IMR-90 (cell line): ENCODE data around the gene TMPRSS6. TPM values are rescaled to one million over a fixed set of nuclear protein-coding genes. Genes with fewer than 3 reads are reported as not detected.
A peak's percentile ranks its signal among the peaks of the same experiment; 100 is the strongest.

Experiments
- ATAC-seq: fragments of 200-7000 bp; cut with Tn5 transposase; 2 replicates; pipeline ENCODE4 v1.9.1; 2020; ENCODE audit warnings: low read depth, mild to moderate bottlenecking, moderate library complexity
- BruUV-seq: library from RNA; stranded (reverse); fragments of 400-500 nt; replicated peaks from 2 replicates; lab custom pipeline; 2021; lab: Mats Ljungman, UMichigan
- CTCF ChIA-PET: fragments of 300-600 bp; formaldehyde crosslinking; extraction: SDS; loops from one replicate; lab custom pipeline; 2021; ENCODE audit warnings: antibody characterized with exemption; lab: Yijun Ruan, JAX
- POLR2A ChIA-PET: fragments of 300-600 bp; sonication (Branson Sonifier 250); formaldehyde crosslinking; loops from one replicate; lab custom pipeline; 2022; ENCODE audit warnings: antibody characterized with exemption; ENCODE audit not compliant: unreplicated experiment; lab: Charles Lee
- DNase-seq: peaks from one replicate; pipeline ENCODE4 v3.0.0; 2013
- H2AFZ ChIP-seq: replicated peaks from 2 replicates; pipeline ENCODE3; 2013; ENCODE audit warnings: low read length, mild to moderate bottlenecking; ENCODE audit not compliant: poor library complexity
- H2AK5ac ChIP-seq: 2 replicates; pipeline ENCODE4 v1.6.1; 2013; ENCODE audit warnings: low read depth, low read length, inconsistent platforms
- H2AK9ac ChIP-seq: replicated peaks from 2 replicates; pipeline ENCODE3; 2013; ENCODE audit warnings: mild to moderate bottlenecking, low read depth, low read length, moderate library complexity; ENCODE audit not compliant: poor library complexity
- H2BK120ac ChIP-seq: 2 replicates; pipeline ENCODE4 v1.6.1; 2013; ENCODE audit warnings: low read depth, low read length, inconsistent platforms
- H2BK15ac ChIP-seq: 3 replicates; pipeline ENCODE4 v1.6.1; 2013; ENCODE audit warnings: low read depth, low read length, inconsistent platforms
- H2BK20ac ChIP-seq: 2 replicates; pipeline ENCODE4 v1.6.1; 2013; ENCODE audit warnings: low read depth, mild to moderate bottlenecking, inconsistent platforms, low read length, moderate library complexity
- H2BK5ac ChIP-seq: 2 replicates; pipeline ENCODE4 v1.6.1; 2013; ENCODE audit warnings: mild to moderate bottlenecking, low read depth, low read length, inconsistent platforms; ENCODE audit not compliant: poor library complexity, severe bottlenecking
- H3K14ac ChIP-seq: replicated peaks from 2 replicates; pipeline ENCODE4 v1.6.1; 2013; ENCODE audit warnings: low read depth, low read length, inconsistent platforms
- H3K18ac ChIP-seq: 2 replicates; pipeline ENCODE4 v1.6.1; 2013; ENCODE audit warnings: low read depth, low read length, control low read depth
- H3K23ac ChIP-seq: 2 replicates; pipeline ENCODE4 v1.6.1; 2013; ENCODE audit warnings: low read depth, low read length, inconsistent platforms
- H3K27ac ChIP-seq: 2 replicates; pipeline ENCODE4 v1.5.1; 2013; ENCODE audit warnings: mild to moderate bottlenecking, control low read depth, low read length; ENCODE audit not compliant: insufficient read depth
- H3K27me3 ChIP-seq: 2 replicates; pipeline ENCODE4 v1.6.1; 2013; ENCODE audit warnings: low read length; ENCODE audit not compliant: control insufficient read depth, insufficient read depth
- H3K36me3 ChIP-seq: 2 replicates; pipeline ENCODE4 v1.6.1; 2013; ENCODE audit warnings: low read length, mixed read lengths; ENCODE audit not compliant: control insufficient read depth, insufficient read depth
- H3K4ac ChIP-seq: 2 replicates; pipeline ENCODE4 v1.6.1; 2013; ENCODE audit warnings: low read depth, low read length, inconsistent platforms
- H3K4me1 ChIP-seq: 2 replicates; pipeline ENCODE4 v1.6.1; 2013; ENCODE audit warnings: low read length, mixed read lengths; ENCODE audit not compliant: control insufficient read depth, insufficient read depth
- H3K4me2 ChIP-seq: 2 replicates; pipeline ENCODE4 v1.6.1; 2013; ENCODE audit warnings: low read depth, mild to moderate bottlenecking, control low read depth, low read length, moderate library complexity
- H3K4me3 ChIP-seq: 2 replicates; pipeline ENCODE4 v1.5.1; 2013; ENCODE audit warnings: low read depth, mild to moderate bottlenecking, control low read depth, low read length, moderate library complexity; ENCODE audit not compliant: insufficient read depth
- H3K56ac ChIP-seq: 2 replicates; pipeline ENCODE4 v1.6.1; 2013; ENCODE audit warnings: low read length, inconsistent platforms; ENCODE audit not compliant: insufficient read depth; ENCODE audit errors: extremely low read depth
- H3K79me1 ChIP-seq, 2 experiments: 2 replicates each; pipeline ENCODE4 v1.6.1; 2013; ENCODE audit warnings: low read length in 2 of 2, inconsistent platforms in 1 of 2, low read depth in 1 of 2
- H3K9ac ChIP-seq: 2 replicates; pipeline ENCODE4 v1.6.1; 2013; ENCODE audit warnings: low read depth, low read length, control low read depth
- H3K9me1 ChIP-seq: 2 replicates; pipeline ENCODE4 v1.6.1; 2013; ENCODE audit warnings: low read length, inconsistent platforms; ENCODE audit not compliant: insufficient read depth
- H3K9me3 ChIP-seq: 2 replicates; pipeline ENCODE4 v1.6.1; 2013; ENCODE audit warnings: low read length; ENCODE audit not compliant: control insufficient read depth, insufficient read depth
- H4K20me1 ChIP-seq: 2 replicates; pipeline ENCODE4 v1.6.1; 2013; ENCODE audit warnings: low read length, inconsistent platforms; ENCODE audit not compliant: insufficient read depth
- H4K5ac ChIP-seq: 2 replicates; pipeline ENCODE4 v1.6.1; 2013; ENCODE audit warnings: mild to moderate bottlenecking, low read depth, low read length, control low read depth
- H4K8ac ChIP-seq, 2 experiments: 2 replicates each; pipeline ENCODE4 v1.6.1; 2013; ENCODE audit warnings: low read depth in 2 of 2, low read length in 2 of 2, control low read depth in 1 of 2, inconsistent platforms in 1 of 2
- H4K91ac ChIP-seq: 2 replicates; pipeline ENCODE4 v1.6.1; 2013; ENCODE audit warnings: low read depth, low read length, inconsistent platforms; ENCODE audit not compliant: insufficient read depth
- FOS ChIP-seq: fragments of 150-350 bp; IDR thresholded peaks from 2 replicates; pipeline ENCODE4 v1.6.1; 2016; ENCODE audit warnings: low read depth, low read length
- MXI1 ChIP-seq: IDR thresholded peaks from 2 replicates; pipeline ENCODE4 v1.6.1; 2012; ENCODE audit warnings: low read depth, mild to moderate bottlenecking, low read length, moderate library complexity, borderline replicate concordance
- USF2 ChIP-seq: fragments of 150-350 bp; IDR thresholded peaks from 2 replicates; pipeline ENCODE4 v1.6.1; 2017; ENCODE audit warnings: mild to moderate bottlenecking, antibody characterized with exemption, low read length, low read depth
- WGBS, 2 experiments: methylation state at CpG; one replicate each; pipeline versions ENCODE4 v1.1.5 to v1.1.7; 2013; ENCODE audit warnings: missing lambda C conversion rate in 2 of 2; ENCODE audit not compliant: insufficient read length in 1 of 2; ENCODE audit errors: extremely low coverage in 2 of 2; 5-methylcytosine and 5-hydroxymethylcytosine counted together
- dilution Hi-C: fragments of 300-500 bp; cut with HindIII; formaldehyde crosslinking; loops from one replicate; pipeline ENCODE4 v1.14.3; 2018; ENCODE audit warnings: low sequenced_read_pairs; ENCODE audit not compliant: unreplicated experiment
- in situ Hi-C: fragments of 300-500 bp; cut with MboI; formaldehyde crosslinking; loops from 3 replicates; pipeline ENCODE4 v1.14.3; 2019; ENCODE audit warnings: low sequenced_read_pairs, inconsistent platforms, mixed read lengths
- intact Hi-C: fragments of 100-400 bp; cut with micrococcal nuclease; formaldehyde crosslinking; loops from 2 replicates; pipeline ENCODE4 v1.10.0; 2022
- polyA plus RNA-seq, 3 experiments: library from polyadenylated mRNA; depleted of rRNA; stranded (reverse); fragments of >200 nt; gene quantifications; 2 replicates each; pipeline ENCODE4 v1.2.3, GENCODE V29; 2012; ENCODE audit warnings: low replicate concordance in 1 of 3
- total RNA-seq: library from RNA; depleted of rRNA; stranded (reverse); fragments of >200 nt; gene quantifications from 2 replicates; pipeline ENCODE4 v1.2.3, GENCODE V29; 2012

The TMPRSS6 gene
- total and polyA plus RNA-seq, 2 of the 4 experiments (the other 2 are of a cell fraction) = not detected

DNA sequence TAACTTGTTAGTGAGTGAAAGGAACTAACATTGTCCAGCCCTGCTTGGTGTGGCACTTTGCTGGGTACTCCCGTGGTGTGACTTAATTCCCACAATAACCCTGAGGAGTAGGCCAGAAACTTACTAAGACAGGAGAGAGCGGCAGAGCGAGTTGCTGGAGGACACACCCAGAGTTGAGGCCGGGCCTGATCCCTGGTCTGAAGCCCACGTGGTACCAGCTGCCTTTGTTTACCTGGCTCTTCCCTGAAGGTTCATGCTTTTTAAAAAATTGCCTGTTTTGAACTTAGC lies 89.4 kb downstream of the TMPRSS6 start:
- in situ Hi-C loops = no loop called here
- Histone ChIP-seq H3K27ac (peak overlapping the region; percentile 82), H3K14ac (peak overlapping the region; percentile 68; the same call in 1 of the 2 replicates), H4K20me1 (peaks cover 24% of the 10 kb centered on the region), H2AFZ (peak overlapping the region; percentile 93), H3K9me3 (no peaks in the 10 kb centered on the region), H2BK120ac (no peak overlapping the region), H2BK15ac (no peak overlapping the region), H3K18ac (peak overlapping the region; percentile 67; the same call in 1 of the 2 replicates), H3K79me1 (peaks cover 15 to 66% of the 10 kb centered on the region in 2 experiments), H3K9me1 (peaks cover 5% of the 10 kb centered on the region; the same call in 1 of the 2 replicates), H2AK5ac (peak overlapping the region; percentile 36), H2BK5ac (peak overlapping the region; percentile 46), H3K4me2 (peak overlapping the region; percentile 87), H3K27me3 (no peaks in the 10 kb centered on the region), H4K5ac (peak overlapping the region; percentile 81), H3K56ac (peak overlapping the region; percentile 48; the same call in 1 of the 2 replicates), H3K4ac (peak overlapping the region; percentile 48), H2AK9ac (peak overlapping the region; percentile 78), H3K23ac (peak overlapping the region; percentile 13; the same call in 1 of the 2 replicates), H4K8ac (peak overlapping the region; percentile 55 to 75), H4K91ac (peak overlapping the region; percentile 4; the same call in 1 of the 2 replicates), H3K4me3 (peak overlapping the region; percentile 80), H2BK20ac (no peak overlapping the region), H3K9ac (peak overlapping the region; percentile 94), H3K36me3 (peaks cover 20% of the 10 kb centered on the region), H3K4me1 (peaks cover 7% of the 10 kb centered on the region)
- BruUV-seq = no TSS peak
- WGBS, 2 experiments = 0% methylated on average over 2 of the region's 5 CpGs; no CpG with 5 or more reads in 1 of the 2 experiments
- ATAC-seq (peak; percentile 13), DNase-seq (peak; percentile 47)
- POLR2A ChIA-PET = interaction anchor here (1.0 kb wide), 1 partner anchor 12 kb away, joined by 4 read pairs; no protein-coding TSS in a partner anchor
- TF ChIP-seq MXI1 (peak; percentile 80; the same call in 1 of the 2 replicates), USF2 (peak; percentile 65; the same call in 1 of the 2 replicates), FOS (no peak)
- CTCF ChIA-PET = interaction anchor here (0.5 kb wide), 1 partner anchor 168 kb away, joined by 4 read pairs; no protein-coding TSS in a partner anchor
- intact Hi-C loops = loop anchor here (5.0 kb wide), 1 partner anchor 238 kb away; no protein-coding TSS in a partner anchor
- dilution Hi-C loops = no loop called here
